ENCODE results near the gene BRD8. TPM values are rescaled to one million over a fixed set of nuclear protein-coding genes. Genes with fewer than 3 reads are reported as not detected.

BRD8 gene
- total RNA-seq, 4 donors from 2014 or later, result 47.1 to 66.0 (median 50.2) TPM

DNA sequence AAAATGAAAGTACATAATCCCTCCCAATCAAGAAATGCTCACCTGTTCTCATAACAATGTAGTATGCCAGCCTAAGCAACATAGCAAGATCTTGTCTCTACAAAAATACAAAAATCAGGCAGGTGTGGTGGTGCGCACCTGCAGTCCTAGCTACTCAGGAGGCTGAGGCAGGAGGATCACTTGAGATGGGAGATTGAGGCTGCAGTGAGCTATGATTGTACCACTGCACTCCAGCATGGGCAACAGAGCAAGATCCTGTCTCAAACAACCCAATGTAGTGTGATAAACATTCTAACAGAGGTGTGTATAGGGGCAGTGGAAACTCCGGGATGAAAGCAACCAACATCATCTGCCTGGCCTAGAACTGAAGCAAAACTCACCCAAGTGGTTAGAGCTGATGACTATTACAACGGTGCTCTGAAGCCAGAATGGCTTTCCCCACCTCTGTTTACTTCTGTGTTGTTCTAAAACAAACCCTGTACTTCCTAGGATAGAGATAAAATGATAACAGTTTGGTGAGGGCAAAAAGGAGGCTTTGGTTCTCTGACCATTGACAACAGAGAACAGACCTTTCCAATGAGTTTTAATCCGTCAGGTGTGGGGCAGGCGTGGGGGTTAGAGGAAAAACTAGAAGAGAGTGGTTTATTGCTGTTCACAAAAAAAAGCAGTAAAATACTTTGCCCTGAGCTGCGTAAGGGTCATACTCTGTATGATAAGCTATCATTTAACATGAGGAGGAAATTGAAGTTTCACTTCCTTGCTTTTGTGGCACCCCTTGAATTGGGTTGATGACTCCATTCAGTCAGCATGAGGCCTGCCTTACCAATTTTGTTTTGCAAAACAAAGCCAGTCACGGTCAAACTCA lies 75.7 kb downstream of the BRD8 start:
- 52% methylated on average over 7 of the region's 7 CpGs for WGBS, 2 donors
- no peaks in the 10 kb centered on the region for H3K4me1 ChIP-seq

DNA sequence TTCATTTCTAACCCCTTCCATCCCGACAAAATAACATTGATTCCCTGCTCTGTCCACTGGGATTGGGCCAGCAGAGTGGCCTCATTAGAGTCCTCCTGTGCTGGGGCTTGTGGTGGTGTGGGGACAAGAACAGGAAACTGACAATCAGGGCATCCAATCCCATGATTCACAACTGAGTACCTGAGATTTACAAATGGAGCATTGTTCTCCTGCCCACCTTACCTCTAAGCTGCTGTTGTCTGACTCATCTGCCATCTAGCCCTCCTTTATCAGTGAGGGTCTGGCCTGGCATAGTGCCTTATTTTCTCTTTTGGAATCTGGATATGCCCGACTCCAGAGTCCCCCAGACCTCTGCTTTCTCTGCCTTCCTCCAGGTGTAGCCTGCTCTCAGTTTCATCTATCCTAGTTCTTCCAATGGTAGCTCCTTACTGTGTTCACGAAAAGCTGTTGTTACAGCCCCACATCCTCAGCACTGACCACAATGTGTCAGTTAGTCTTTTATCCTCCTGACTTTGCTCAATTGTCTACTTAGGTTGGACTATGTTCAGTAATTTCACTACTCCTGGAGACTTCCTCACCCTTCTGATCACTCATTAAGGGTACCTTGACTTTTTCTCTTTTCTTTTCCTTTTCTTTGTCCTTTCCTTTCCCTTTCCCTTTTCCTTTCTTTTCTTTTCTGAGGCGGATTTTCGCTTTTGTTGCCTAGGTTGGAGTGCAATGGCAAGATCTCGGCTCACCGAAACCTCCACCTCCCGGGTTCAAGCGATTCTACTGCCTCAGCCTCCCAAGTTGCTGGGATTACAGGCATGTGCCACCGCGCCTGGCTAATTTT lies 81.2 kb downstream of the BRD8 start:
- WGBS, 2 donors, result 92 to 95% methylated on average over 11 of the region's 11 CpGs
- Histone ChIP-seq H3K9me3 (no peaks in the 10 kb centered on the region), H3K27ac (no peak overlapping the region), H3K27me3 (no peaks in the 10 kb centered on the region), H3K4me3 (no peak overlapping the region), H3K4me1 (no peaks in the 10 kb centered on the region), H3K36me3 (no peaks in the 10 kb centered on the region)
- TF ChIP-seq EP300 (IDR thresholded peaks at IDR 0.05) (no peak), CTCF (IDR thresholded peaks at IDR 0.05) (no peak), POLR2A (IDR thresholded peaks at IDR 0.05) (no peak)
- DNase-seq (ENCODE audit: low spot score in 2 of 2), result no peak

More for the DNA sequence above, 75.7 kb downstream of the BRD8 start:
- TF ChIP-seq CTCF (IDR thresholded peaks at IDR 0.05), result no peak
- no peak for TF ChIP-seq EP300 (IDR thresholded peaks at IDR 0.05)
- TF ChIP-seq POLR2A (IDR thresholded peaks at IDR 0.05), result no peak
- Histone ChIP-seq H3K36me3 (no peaks in the 10 kb centered on the region), H3K27me3 (no peaks in the 10 kb centered on the region), H3K9me3 (no peaks in the 10 kb centered on the region), H3K27ac (no peak overlapping the region), H3K4me3 (no peak overlapping the region)
- DNase-seq (ENCODE audit: low spot score in 2 of 2), result no peak

DNA sequence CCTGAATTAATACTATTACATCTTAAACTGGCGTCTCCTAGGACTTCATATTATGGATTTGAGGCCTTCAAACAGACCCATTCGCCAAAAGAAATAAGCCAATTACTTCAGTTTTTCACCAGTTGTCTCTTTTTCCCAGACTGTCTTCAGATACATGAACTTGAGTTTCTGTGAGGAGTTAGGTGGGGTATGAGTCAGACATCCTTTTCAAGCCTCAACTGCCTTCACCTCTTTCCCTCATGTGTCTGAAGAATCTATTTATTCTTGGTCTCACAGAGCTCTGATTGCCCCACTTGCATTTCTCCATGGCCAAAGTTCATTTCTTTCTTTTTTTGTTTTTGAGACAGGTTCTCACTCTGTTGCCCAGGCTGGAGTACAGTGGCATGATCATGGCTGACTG lies 82.1 kb downstream of the BRD8 start:
- Histone ChIP-seq H3K36me3 (no peaks in the 10 kb centered on the region), H3K9me3 (no peaks in the 10 kb centered on the region), H3K27me3 (no peaks in the 10 kb centered on the region), H3K27ac (no peak overlapping the region), H3K4me3 (no peak overlapping the region), H3K4me1 (no peaks in the 10 kb centered on the region)
- no peak for TF ChIP-seq CTCF (IDR thresholded peaks at IDR 0.05)
- no peak for TF ChIP-seq POLR2A (IDR thresholded peaks at IDR 0.05)
- TF ChIP-seq EP300 (IDR thresholded peaks at IDR 0.05), result no peak
- DNase-seq (ENCODE audit: low spot score in 2 of 2), result no peak
- WGBS, 2 donors, result 77 to 91% methylated on average over 2 of the region's 2 CpGs

DNA sequence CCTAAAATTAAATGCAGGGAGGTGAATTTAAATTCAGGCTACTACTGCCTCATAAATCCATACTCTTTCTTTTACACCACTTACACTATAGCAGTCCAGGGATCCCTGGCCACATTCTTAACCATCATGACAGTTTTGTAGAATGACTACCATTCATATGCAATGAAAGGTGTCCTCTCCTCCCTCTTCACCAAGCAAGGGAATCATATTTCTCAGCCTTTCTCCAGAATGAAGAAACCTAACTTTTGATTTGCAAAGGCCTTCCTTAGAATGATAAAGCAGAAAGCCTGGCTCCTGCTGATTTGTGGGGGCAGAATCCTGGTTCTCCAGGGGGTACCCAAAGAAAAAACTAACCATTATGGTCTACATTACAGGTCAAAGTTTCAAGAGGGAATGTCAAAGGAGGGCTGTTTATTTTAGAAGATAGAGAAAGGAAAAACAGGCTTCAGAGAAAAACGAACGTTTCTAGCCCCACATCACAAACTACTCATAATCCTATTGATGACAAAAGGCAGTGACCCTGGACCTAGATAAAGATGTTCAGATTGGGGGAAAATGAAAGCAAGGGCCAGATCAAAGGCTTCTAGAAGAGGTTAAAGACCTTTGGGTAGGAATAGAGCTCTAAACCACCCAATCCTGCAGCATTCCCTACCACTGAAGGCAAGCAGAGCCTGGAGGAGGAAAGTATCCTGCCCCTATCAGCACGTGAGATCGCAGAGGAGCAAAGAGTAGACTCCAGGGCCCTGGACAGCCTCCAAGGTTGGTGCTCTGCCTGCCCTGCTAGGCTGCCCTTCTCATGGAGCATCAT lies 83.1 kb downstream of the BRD8 start:
- Histone ChIP-seq H3K27me3 (no peaks in the 10 kb centered on the region), H3K27ac (no peak overlapping the region)
- WGBS, 2 donors, result 51 to 54% methylated on average over 4 of the region's 4 CpGs

More for the DNA sequence above, 83.1 kb downstream of the BRD8 start:
- no peak for TF ChIP-seq POLR2A (IDR thresholded peaks at IDR 0.05)
- TF ChIP-seq CTCF (IDR thresholded peaks at IDR 0.05), result no peak
- TF ChIP-seq EP300 (IDR thresholded peaks at IDR 0.05), result no peak
- DNase-seq (ENCODE audit: low spot score in 2 of 2), result no peak
- H3K9me3 ChIP-seq, result no peaks in the 10 kb centered on the region
- H3K36me3 ChIP-seq, result no peaks in the 10 kb centered on the region
- no peak overlapping the region for H3K4me3 ChIP-seq
- H3K4me1 ChIP-seq, result no peaks in the 10 kb centered on the region

Data from tibial nerve (tissue), 4 donors.